Measurements from ENCODE around the gene PKIB. TPM values are rescaled to one million over a fixed set of nuclear protein-coding genes. Genes with fewer than 3 reads are reported as not detected.

The PKIB gene
- total RNA-seq, 2 donors from 2014 or later: not detected

- Mint-ChIP-seq H3K36me3 (no peaks in the 10 kb centered on the region), H3K4me1 (ENCODE audit: low read depth in 2 of 2) (no peaks in the 10 kb centered on the region), H3K27ac (no peak overlapping the region)
These were observed 102.9 kb downstream of the PKIB start for GRCh38 chr6:122713138-122713537.

GRCh38 chr6:122714059-122714458, 103.9 kb downstream of the PKIB start:
- no peaks in the 10 kb centered on the region for H3K27me3 Mint-ChIP-seq

More at GRCh38 chr6:122713138-122713537, 102.9 kb downstream of the PKIB start:
- DNase-seq (ENCODE audit: low spot score) (no peak), ATAC-seq (no peak)
- Mint-ChIP-seq H3K9me3 (no peaks in the 10 kb centered on the region), H3K4me3 (no peak overlapping the region), H3K27me3 (no peaks in the 10 kb centered on the region)

DNA sequence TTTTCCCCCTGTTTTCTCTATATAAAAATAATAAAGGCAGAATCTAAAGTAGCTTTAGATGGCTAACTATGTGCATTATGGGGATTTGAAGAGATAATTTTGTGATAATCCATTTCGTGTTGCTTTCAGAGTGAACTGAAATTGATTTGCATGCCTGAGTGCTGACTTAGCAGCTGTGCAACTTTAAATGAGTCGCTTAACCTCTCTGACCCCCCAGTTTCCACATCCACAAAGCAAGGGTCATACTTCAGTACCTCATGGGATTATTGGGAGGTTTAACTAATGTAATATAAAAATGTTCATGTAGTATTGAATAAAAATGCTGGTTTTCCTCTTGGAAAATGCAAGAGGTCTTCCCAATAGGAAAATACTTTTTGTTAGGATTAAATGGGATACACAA, 105.5 kb downstream of the PKIB start:
- DNase-seq (ENCODE audit: low spot score) (no peak), ATAC-seq (no peak)
- H3K27me3 Mint-ChIP-seq: peaks cover 0 to 5% of the 10 kb centered on the region in 2 donors
- no peaks in the 10 kb centered on the region for H3K9me3 Mint-ChIP-seq
- no peaks in the 10 kb centered on the region for H3K36me3 Mint-ChIP-seq
- no peak overlapping the region for H3K27ac Mint-ChIP-seq
- H3K4me1 Mint-ChIP-seq (ENCODE audit: low read depth in 2 of 2): no peaks in the 10 kb centered on the region
- no peak overlapping the region for H3K4me3 Mint-ChIP-seq

More at GRCh38 chr6:122714059-122714458, 103.9 kb downstream of the PKIB start:
- Mint-ChIP-seq H3K4me1 (ENCODE audit: low read depth in 2 of 2) (no peaks in the 10 kb centered on the region), H3K4me3 (no peak overlapping the region), H3K27ac (no peak overlapping the region), H3K36me3 (no peaks in the 10 kb centered on the region), H3K9me3 (no peaks in the 10 kb centered on the region)
- DNase-seq (ENCODE audit: low spot score) (no peak), ATAC-seq (no peak)

- Mint-ChIP-seq H3K4me1 (ENCODE audit: low read depth in 2 of 2) (no peaks in the 10 kb centered on the region), H3K36me3 (no peaks in the 10 kb centered on the region), H3K9me3 (no peaks in the 10 kb centered on the region), H3K27ac (no peak overlapping the region), H3K4me3 (no peak overlapping the region), H3K27me3 (peaks cover 0 to 5% of the 10 kb centered on the region in 2 donors)
- DNase-seq (ENCODE audit: low spot score) (no peak), ATAC-seq (no peak)
These were observed 107.1 kb downstream of the PKIB start for GRCh38 chr6:122717350-122717749.

DNA sequence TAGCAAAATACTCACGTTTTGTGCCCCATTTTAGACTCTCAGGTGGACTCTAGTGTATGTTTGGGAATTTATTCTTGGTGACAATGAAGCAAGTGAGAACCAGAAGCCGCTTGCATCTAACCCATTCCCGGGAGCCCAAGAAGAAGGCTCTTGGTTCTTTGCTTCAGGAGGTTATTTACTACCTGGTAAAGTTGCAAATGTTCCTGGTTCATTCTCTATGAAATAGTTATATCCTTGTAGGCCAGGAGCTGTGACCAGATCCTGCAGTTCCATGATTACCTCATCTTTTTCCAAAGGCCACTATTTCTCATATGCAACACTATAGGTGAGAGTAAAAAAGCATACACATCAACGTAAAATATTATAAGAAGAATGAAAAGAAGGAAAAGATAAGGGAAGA, 108.4 kb downstream of the PKIB start:
- Mint-ChIP-seq H3K27ac (no peak overlapping the region), H3K36me3 (no peaks in the 10 kb centered on the region), H3K9me3 (no peaks in the 10 kb centered on the region), H3K4me3 (no peak overlapping the region), H3K4me1 (ENCODE audit: low read depth in 2 of 2) (no peaks in the 10 kb centered on the region), H3K27me3 (peaks cover 0 to 5% of the 10 kb centered on the region in 2 donors)
- DNase-seq (ENCODE audit: low spot score) (no peak), ATAC-seq (no peak)

GRCh38 chr6:122719176-122719575, 109.0 kb downstream of the PKIB start:
- Mint-ChIP-seq H3K27me3 (peaks cover 0 to 5% of the 10 kb centered on the region in 2 donors), H3K4me3 (no peak overlapping the region), H3K9me3 (no peaks in the 10 kb centered on the region), H3K36me3 (no peaks in the 10 kb centered on the region), H3K4me1 (ENCODE audit: low read depth in 2 of 2) (no peaks in the 10 kb centered on the region), H3K27ac (no peak overlapping the region)
- DNase-seq (ENCODE audit: low spot score) (no peak), ATAC-seq (no peak)

- Mint-ChIP-seq H3K4me1 (ENCODE audit: low read depth in 2 of 2) (no peaks in the 10 kb centered on the region), H3K27ac (no peak overlapping the region), H3K27me3 (peaks cover 0 to 5% of the 10 kb centered on the region in 2 donors), H3K9me3 (no peaks in the 10 kb centered on the region), H3K36me3 (no peaks in the 10 kb centered on the region), H3K4me3 (no peak overlapping the region)
- DNase-seq (ENCODE audit: low spot score) (no peak), ATAC-seq (no peak)
These were observed 112.5 kb downstream of the PKIB start for GRCh38 chr6:122722746-122723145.

GRCh38 chr6:122726649-122727048, 116.4 kb downstream of the PKIB start:
- no peak for DNase-seq (ENCODE audit: low spot score)
- ATAC-seq: no peak
- H3K36me3 Mint-ChIP-seq: no peaks in the 10 kb centered on the region
- no peak overlapping the region for H3K27ac Mint-ChIP-seq
- peaks cover 0 to 2% of the 10 kb centered on the region in 2 donors for H3K27me3 Mint-ChIP-seq
- no peaks in the 10 kb centered on the region for H3K9me3 Mint-ChIP-seq
- H3K4me1 Mint-ChIP-seq (ENCODE audit: low read depth in 2 of 2): no peaks in the 10 kb centered on the region
- no peak overlapping the region for H3K4me3 Mint-ChIP-seq

GRCh38 chr6:122727244-122727643, 117.0 kb downstream of the PKIB start:
- DNase-seq (ENCODE audit: low spot score): no peak
- Mint-ChIP-seq H3K27ac (no peak overlapping the region), H3K36me3 (no peaks in the 10 kb centered on the region), H3K4me3 (no peak overlapping the region), H3K9me3 (no peaks in the 10 kb centered on the region), H3K4me1 (ENCODE audit: low read depth in 2 of 2) (no peaks in the 10 kb centered on the region), H3K27me3 (peaks cover 0 to 4% of the 10 kb centered on the region in 2 donors)
- ATAC-seq: no peak

DNA sequence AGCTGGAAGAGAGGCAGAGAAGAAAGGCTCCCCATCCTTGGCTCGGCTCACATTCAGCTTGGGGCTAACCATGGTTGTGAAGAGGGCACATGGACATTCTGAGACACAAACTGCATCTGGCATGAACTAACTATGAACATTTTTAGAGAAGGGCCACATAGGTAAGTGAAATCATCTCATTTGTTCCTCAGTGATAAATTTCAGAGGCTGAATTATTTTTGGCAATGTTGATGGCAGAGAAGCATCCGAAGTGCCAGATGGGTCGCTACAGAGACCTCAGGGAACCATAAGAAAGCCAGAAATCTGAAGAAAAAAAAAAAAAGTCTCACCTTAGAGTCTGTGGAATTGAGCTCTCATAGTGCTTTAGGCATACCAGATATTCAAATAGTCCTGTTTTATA, 120.1 kb downstream of the PKIB start:
- Mint-ChIP-seq H3K9me3 (no peaks in the 10 kb centered on the region), H3K27me3 (peaks cover 13 to 15% of the 10 kb centered on the region in 2 donors), H3K4me1 (ENCODE audit: low read depth in 2 of 2) (no peaks in the 10 kb centered on the region), H3K36me3 (no peaks in the 10 kb centered on the region), H3K4me3 (no peak overlapping the region), H3K27ac (no peak overlapping the region)
- ATAC-seq: no peak
- DNase-seq (ENCODE audit: low spot score): no peak

DNA sequence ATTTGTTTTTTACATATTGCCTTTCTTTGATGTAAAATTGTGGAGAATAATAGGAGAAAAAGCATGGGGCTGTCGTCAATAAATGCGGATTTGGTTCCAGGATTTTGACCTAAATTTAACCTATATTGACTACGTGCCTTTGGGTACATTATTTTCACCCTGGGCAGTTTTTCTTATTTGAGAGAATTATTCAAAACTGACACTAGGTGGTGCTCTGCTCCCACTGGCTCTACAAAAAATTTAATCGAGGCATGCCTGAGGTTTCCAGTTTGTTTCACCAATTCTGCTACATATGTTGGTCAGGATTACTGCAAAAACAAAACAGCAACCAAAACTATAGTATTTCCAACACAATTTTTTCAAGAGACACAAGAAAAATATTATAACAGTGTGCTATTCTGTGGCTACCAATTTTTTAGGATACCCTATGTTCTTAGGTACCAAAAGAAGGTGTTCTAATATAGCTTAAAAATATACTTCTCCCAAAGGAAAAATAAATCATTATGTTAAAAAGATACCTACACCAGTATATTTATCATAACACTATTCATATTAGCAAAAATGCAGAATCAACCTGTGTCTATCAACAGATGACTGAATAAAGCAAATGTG, 120.7 kb downstream of the PKIB start:
- H3K36me3 Mint-ChIP-seq: no peaks in the 10 kb centered on the region
- no peak overlapping the region for H3K4me3 Mint-ChIP-seq
- H3K9me3 Mint-ChIP-seq: no peaks in the 10 kb centered on the region
- no peak overlapping the region for H3K27ac Mint-ChIP-seq
- H3K4me1 Mint-ChIP-seq (ENCODE audit: low read depth in 2 of 2): no peaks in the 10 kb centered on the region
- DNase-seq (ENCODE audit: low spot score) (no peak), ATAC-seq (no peak)
- H3K27me3 Mint-ChIP-seq: peaks cover 15 to 17% of the 10 kb centered on the region in 2 donors

GRCh38 chr6:122733259-122733658, 123.1 kb downstream of the PKIB start:
- Mint-ChIP-seq H3K4me3 (no peak overlapping the region), H3K9me3 (no peaks in the 10 kb centered on the region), H3K27ac (no peak overlapping the region), H3K36me3 (no peaks in the 10 kb centered on the region), H3K4me1 (ENCODE audit: low read depth in 2 of 2) (no peaks in the 10 kb centered on the region), H3K27me3 (peaks cover 15 to 19% of the 10 kb centered on the region in 2 donors)
- no peak for ATAC-seq
- DNase-seq (ENCODE audit: low spot score): no peak

DNA sequence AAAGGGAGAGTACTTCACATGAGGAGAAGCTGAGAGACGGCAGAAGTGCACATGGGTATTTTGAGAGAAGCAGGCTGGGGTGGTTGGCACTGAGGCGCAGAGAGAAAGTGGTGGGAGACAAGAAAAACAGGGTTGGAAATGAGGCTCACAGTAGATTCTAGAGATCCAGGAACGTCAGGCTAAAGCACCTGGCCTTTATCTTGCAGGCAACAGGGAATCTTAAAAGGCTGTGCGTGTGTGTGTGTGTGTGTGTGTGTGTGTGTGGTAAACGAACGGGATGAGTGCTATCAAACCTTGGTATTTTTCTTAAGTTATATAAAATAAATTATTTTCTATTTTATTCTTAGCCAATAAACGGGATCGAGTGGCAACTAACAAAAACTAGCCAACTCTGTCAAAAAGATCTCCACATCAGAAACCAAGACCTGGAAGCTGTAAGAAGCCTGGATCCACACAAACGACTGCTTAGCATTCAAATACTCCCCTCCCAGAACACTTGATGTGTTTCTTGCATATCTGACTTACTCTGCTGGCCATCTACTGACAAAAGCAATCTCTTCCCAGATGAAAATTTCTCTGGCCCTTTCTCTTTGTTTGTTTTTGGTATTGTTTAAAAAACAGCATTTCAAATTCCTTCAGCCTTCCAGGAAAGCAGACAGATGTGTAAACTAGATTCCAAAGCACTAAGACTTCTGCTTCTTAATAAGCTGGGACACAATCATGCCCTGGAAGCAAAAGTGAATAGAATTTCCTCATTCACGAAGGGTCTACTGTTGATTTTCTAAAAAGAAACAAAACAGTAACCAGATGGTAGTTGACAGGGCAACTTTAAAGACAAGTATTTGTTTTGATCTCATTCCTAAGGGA, 124.6 kb downstream of the PKIB start:
- ATAC-seq: no peak

GRCh38 chr6:122735582-122735981, 125.4 kb downstream of the PKIB start:
- Mint-ChIP-seq H3K27ac (no peak overlapping the region), H3K4me3 (no peak overlapping the region), H3K27me3 (peaks cover 15 to 17% of the 10 kb centered on the region in 2 donors), H3K36me3 (no peaks in the 10 kb centered on the region), H3K4me1 (ENCODE audit: low read depth in 2 of 2) (no peaks in the 10 kb centered on the region), H3K9me3 (no peaks in the 10 kb centered on the region)
- ATAC-seq: no peak
- no peak for DNase-seq (ENCODE audit: low spot score)

More for the DNA sequence above, 124.6 kb downstream of the PKIB start:
- no peak overlapping the region for H3K27ac Mint-ChIP-seq
- peaks cover 15 to 19% of the 10 kb centered on the region in 2 donors for H3K27me3 Mint-ChIP-seq
- H3K4me1 Mint-ChIP-seq (ENCODE audit: low read depth in 2 of 2): no peaks in the 10 kb centered on the region
- H3K36me3 Mint-ChIP-seq: no peaks in the 10 kb centered on the region
- no peak overlapping the region for H3K4me3 Mint-ChIP-seq
- H3K9me3 Mint-ChIP-seq: no peaks in the 10 kb centered on the region
- DNase-seq (ENCODE audit: low spot score): no peak
